ENCODE measurements around the gene RNF167. TPM values are rescaled to one million over a fixed set of nuclear protein-coding genes. Genes with fewer than 3 reads are reported as not detected.
A peak's percentile ranks its signal among the peaks of the same experiment; 100 is the strongest.
"Not testable (repeated sequence)": the region's sequence is repeated elsewhere in the genome, so short reads cannot be mapped to it uniquely, and the experiment has no call there.

Gene RNF167
- total and polyA plus RNA-seq, 9 donors = 22.7 to 221 (median 79.4) TPM

- Histone ChIP-seq H3K27ac (no peak overlapping the region), H3K9me3 (no peaks in the 10 kb centered on the region), H3K4me3 (no peak overlapping the region), H3K4me1 (ENCODE audit: insufficient read depth) (no peaks in the 10 kb centered on the region), H3K27me3 (no peaks in the 10 kb centered on the region), H3K36me3 (no peaks in the 10 kb centered on the region)
- WGBS, 3 donors = 37 to 56% (median 38%) methylated on average over 10 of the region's 10 CpGs
- no peak for DNase-seq
- TF ChIP-seq EP300 (IDR thresholded peaks at IDR 0.05) = no peak
- no peak for TF ChIP-seq CTCF (IDR thresholded peaks at IDR 0.05)
- TF ChIP-seq POLR2A (IDR thresholded peaks at IDR 0.05) = no peak
- intact Hi-C loops (cut with DNase I) = loop anchor here in 1 of 4 donors (5.0 kb wide), 2 partner anchors 79 to 154 kb away; partner anchors contain the start of gene CAMTA2
Measured at GRCh38 chr17:4908301-4908700, 31.8 kb upstream of the RNF167 start.

GRCh38 chr17:4908711-4909496 lies 31.2 kb upstream of the RNF167 start:
- no peak overlapping the region for H3K4me3 ChIP-seq
- intact Hi-C loops (cut with DNase I) = loop anchor here in 1 of 4 donors (5.0 kb wide), 2 partner anchors 78 to 153 kb away; partner anchors contain the start of gene CAMTA2
- TF ChIP-seq EP300 (IDR thresholded peaks at IDR 0.05) (no peak), CTCF (IDR thresholded peaks at IDR 0.05) (peak; percentile 45 to 81 (median 72)), POLR2A (IDR thresholded peaks at IDR 0.05) (no peak)
- H3K9me3 ChIP-seq = no peaks in the 10 kb centered on the region
- H3K36me3 ChIP-seq = no peaks in the 10 kb centered on the region
- no peaks in the 10 kb centered on the region for H3K27me3 ChIP-seq
- no peaks in the 10 kb centered on the region for H3K4me1 ChIP-seq (ENCODE audit: insufficient read depth)
- no peak overlapping the region for H3K27ac ChIP-seq
- WGBS, 3 donors = 12 to 21% (median 14%) methylated on average over 20 of the region's 20 CpGs
- DNase-seq = peak; percentile 77 to 89 (median 84)

GRCh38 chr17:4913994-4914393 lies 26.1 kb upstream of the RNF167 start:
- WGBS, 3 donors = 70 to 83% (median 70%) methylated on average over 1 of the region's 1 CpG
- Histone ChIP-seq H3K4me3 (no peak overlapping the region), H3K9me3 (no peaks in the 10 kb centered on the region), H3K27ac (no peak overlapping the region), H3K36me3 (no peaks in the 10 kb centered on the region), H3K4me1 (ENCODE audit: insufficient read depth) (no peaks in the 10 kb centered on the region), H3K27me3 (no peaks in the 10 kb centered on the region)
- DNase-seq = no peak
- TF ChIP-seq EP300 (IDR thresholded peaks at IDR 0.05) (no peak), CTCF (IDR thresholded peaks at IDR 0.05) (no peak), POLR2A (IDR thresholded peaks at IDR 0.05) (no peak)
- intact Hi-C loops (cut with DNase I) = loop anchor here in 1 of 4 donors (10.0 kb wide), 1 partner anchor 151 kb away; no protein-coding TSS in a partner anchor

GRCh38 chr17:4914551-4914950 lies 25.5 kb upstream of the RNF167 start:
- not testable (repeated sequence) for H3K4me3 ChIP-seq; H3K27ac ChIP-seq; H3K4me1 ChIP-seq (ENCODE audit: insufficient read depth); H3K36me3 ChIP-seq; H3K27me3 ChIP-seq; H3K9me3 ChIP-seq; DNase-seq
- 63 to 74% (median 70%) methylated on average over 4 of the region's 4 CpGs for WGBS, 3 donors
- intact Hi-C loops (cut with DNase I) = loop anchor here in 1 of 4 donors (10.0 kb wide), 1 partner anchor 150 kb away; no protein-coding TSS in a partner anchor

- intact Hi-C loops (cut with DNase I) = loop anchor here in 1 of 4 donors (10.0 kb wide), 1 partner anchor 145 kb away; no protein-coding TSS in a partner anchor
- Histone ChIP-seq H3K27me3 (no peaks in the 10 kb centered on the region), H3K4me3 (no peak overlapping the region), H3K9me3 (no peaks in the 10 kb centered on the region), H3K4me1 (ENCODE audit: insufficient read depth) (no peaks in the 10 kb centered on the region), H3K36me3 (no peaks in the 10 kb centered on the region), H3K27ac (no peak overlapping the region)
- WGBS, 3 donors = 62 to 73% (median 62%) methylated on average over 8 of the region's 8 CpGs
- DNase-seq = no peak
- TF ChIP-seq CTCF (IDR thresholded peaks at IDR 0.05) (no peak), POLR2A (IDR thresholded peaks at IDR 0.05) (no peak)
Measured at GRCh38 chr17:4919511-4920047, 20.5 kb upstream of the RNF167 start.

All from ovary (tissue), 9 donors.